ENCODE measurements around the gene ACKR3.

DNA sequence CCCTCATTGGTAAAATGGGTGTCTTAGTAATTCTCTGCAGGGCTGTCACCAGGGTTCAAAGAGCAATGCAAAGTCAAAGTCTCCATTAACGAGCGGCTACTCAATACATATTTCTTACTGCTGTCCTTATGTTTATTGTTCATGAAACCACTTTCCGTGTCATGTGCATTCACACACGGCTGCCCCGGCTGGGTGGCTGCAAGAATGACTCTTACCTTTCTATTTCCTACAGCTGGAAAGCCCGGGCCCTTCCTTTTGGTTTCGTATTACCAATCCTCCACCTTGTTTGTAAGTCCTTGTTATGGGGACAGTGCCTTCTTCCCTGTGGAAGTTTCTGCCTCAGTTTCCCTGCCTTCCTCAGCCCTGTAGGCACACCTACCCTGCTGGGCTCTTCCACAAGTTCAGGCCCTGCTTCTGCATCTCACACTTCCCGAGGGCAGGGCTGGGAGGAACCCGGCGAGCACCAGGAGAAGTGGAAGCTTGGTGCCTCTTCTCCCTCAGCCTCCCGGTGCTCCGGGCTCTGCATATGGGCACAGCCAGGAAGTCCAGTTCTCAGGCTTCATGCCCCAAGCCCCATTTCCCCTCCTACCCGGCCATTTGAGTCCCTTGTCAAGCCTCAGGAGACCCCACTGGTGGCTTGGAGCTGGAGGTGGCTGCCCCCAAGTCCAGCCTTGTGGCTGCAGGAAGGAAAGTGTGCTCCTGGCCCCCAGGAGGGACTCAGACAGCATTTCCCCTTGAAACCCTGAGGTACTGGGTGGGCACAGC, 18.7 kb upstream of the ACKR3 start:
- TF ChIP-seq CTCF (IDR thresholded peaks at IDR 0.05) (no peak), POLR2A (IDR thresholded peaks at IDR 0.05) (no peak)

Data from testis (tissue), 2 donors.